DMS153 treated with DMSO at 0.1 percent for 48 hours (cell line): ENCODE data around the gene HOXB6.
A peak's percentile ranks its signal among the peaks of the same experiment; 100 is the strongest.

ENCODE experiments used
- DNase-seq: peaks from one replicate; lab custom pipeline; 2025; ENCODE audit not compliant: unreplicated experiment; lab: John Stamatoyannopoulos, UW

Gene HOXB6

DNA sequence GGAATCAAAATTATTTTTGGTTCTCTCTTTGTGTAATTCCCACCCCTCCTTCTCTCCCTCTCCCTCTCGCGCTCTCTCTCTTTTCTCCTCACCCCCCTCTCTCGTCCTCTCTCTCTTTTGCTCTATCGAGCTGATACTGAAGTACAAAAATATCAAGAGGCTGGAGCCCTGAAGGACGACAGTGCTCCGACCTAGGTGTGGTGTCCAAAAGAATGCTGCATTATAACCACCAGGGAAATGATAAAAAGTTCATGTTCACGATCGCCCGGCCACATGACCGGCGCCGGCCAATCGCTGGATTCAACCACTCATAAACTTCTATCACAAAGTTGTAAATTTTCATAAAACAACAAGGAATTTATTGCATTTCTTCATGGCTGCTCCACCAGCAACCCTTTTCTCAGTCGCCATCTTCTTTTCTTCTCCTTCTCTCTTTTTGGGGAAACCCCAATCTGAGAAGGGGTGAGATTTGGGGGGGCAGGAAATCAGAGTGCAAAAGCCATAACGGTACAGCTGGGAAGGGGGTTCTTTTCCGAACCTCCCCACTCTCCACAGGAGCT, at the start of gene HOXB6:
Gene HOXB6 (minus strand): TSS at position 217 of the 560 bp plus-strand sequence. CDS start 6,836 bp downstream, outside the sequence.
- DNase-seq = no peak

DNA sequence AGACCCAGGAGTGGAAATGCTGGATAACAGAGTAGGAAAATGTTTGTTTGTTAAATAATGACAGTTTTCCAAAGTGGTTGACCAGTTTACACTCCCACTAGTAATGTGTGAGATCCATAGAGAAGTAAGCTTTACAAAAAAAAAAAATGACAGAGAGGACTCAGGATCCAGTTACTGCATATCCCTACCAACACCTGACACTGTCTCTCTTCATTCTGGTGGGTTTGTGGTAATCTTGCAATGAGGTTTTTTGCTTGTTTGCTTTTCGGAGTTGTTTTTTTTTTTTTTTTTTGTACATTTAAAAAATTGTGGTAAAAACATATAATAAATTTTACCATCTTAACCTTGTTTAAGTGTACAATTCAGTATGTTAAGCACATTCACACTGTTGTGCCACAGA, 45.0 kb upstream of the HOXB6 start:
- no peak for DNase-seq

DNA sequence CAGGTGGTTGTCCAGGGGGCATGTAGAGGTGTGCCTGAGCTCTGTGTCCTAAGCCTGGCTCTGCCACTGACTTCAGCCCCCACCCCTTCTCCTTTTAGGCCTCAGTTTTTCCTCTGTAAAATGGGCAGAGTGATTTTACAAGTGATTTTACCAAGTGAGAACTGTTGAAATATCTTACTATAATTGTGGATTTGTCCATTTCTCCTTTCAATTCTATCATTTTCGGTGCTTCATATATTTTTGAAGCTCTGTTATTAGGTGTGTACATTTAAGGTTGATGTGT, 43.1 kb upstream of the HOXB6 start:
- DNase-seq = no peak

DNA sequence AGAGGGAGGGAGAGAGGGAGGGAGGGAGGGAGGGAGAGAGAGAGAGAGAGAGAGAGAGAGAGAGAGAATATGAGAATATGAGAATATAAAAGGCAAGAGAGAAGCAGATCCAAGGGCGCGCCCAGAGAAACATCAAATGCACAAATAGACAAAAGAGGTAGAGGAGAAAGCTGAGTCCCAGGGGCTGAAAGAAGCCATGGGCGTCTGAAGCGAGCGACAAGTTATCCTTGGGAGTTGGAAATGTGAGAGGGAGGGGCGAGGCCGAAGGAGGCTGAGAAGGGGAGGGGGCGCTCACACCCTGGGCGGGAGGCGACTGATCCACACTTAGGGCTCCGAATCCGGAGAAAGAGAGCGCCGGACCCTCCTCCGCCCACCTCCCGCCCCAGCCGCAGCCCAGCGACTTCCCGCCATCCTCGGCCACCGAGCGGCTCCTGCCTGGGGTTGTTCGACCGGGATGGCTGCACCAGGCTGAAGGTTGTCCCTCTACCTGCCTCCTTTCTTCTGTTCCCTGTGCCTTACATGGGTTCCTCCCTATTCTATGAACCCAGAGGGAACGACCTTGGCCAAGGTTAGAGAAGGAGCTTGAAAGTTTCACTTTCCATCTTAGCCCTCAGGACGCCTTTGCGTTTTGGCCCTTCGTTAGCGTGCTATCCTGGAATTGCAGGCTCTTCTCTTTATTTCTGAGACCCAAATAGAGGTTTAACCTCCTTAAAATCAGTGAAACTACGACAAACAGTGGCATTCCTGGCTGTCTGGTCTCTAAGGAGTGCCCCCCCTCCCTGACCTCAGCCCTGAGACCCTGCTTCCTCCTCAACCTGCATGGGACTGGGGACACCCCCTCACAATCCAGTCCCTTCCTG, 42.5 kb upstream of the HOXB6 start:
- DNase-seq = peak; percentile 15

DNA sequence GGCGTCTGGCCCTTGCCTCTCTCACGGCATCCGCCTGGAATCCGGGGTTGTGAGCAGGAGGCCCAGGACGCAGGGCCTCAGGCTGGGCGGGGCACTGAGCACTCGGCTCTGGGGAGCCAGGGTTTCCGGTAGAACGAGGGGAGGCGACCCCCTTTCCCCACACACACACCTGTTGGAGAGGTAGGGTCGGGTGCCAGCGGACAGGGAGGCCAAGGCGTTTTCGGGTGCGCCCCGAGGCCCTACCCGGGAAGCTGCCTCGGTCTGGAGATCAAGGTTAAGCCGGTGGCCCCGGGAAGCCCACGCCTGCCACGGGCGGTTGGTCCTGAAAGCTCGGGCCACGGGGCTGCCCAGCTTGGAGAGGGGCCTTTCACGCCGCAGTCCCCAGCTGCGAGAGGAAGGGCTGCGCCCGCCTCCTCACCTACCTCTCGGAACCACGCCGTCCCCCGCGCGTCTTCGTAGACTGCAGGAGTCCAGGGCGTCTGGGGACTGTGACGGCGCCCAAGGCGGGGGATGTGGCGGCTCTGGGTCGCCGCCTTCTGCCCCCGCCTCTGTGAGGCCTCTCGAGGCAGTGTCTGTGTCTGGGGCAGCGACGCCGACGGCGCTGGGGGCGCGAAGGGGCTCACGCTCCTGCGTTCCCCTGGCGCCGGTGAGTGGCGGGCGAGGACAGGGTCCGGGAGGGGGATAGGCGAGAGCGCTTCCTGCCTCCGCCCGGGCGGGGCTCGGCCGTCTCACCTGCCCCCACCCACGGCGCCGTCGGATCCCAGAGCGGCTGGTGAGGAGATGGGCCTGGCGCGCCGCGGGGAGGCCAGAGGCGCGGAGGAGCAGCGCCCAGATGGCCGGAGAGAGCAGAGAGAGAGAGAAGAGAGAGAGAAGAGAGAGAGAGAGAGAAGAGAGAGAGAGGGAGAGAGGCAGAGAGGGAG, 41.7 kb upstream of the HOXB6 start:
- peak; percentile 35 for DNase-seq

DNA sequence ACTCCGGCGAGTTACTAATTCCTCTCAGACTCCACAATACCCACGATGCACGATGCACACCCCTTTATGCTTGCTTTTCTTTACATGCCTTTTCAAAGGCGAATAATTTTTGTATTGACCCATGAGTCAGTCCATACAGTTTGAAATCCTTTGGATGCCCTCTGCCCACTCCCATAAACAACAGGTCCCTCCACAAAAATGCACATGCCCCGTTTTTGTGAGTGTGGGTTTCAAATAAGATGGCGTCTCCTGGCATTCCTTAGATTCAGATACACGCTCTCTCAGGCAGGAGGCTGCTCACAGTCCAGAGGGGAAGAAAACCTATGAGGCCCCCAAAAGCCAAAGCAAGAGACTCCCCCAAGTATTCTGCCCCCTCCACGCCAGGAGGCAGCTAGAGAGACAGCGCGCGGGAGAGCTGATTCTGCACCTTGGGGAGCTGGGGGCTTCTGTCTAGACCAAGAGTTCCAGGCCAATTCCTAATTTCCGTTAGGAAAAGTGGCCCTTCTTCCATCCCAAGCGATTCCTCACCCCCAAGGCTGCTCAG, 40.9 kb upstream of the HOXB6 start:
- DNase-seq = no peak

DNA sequence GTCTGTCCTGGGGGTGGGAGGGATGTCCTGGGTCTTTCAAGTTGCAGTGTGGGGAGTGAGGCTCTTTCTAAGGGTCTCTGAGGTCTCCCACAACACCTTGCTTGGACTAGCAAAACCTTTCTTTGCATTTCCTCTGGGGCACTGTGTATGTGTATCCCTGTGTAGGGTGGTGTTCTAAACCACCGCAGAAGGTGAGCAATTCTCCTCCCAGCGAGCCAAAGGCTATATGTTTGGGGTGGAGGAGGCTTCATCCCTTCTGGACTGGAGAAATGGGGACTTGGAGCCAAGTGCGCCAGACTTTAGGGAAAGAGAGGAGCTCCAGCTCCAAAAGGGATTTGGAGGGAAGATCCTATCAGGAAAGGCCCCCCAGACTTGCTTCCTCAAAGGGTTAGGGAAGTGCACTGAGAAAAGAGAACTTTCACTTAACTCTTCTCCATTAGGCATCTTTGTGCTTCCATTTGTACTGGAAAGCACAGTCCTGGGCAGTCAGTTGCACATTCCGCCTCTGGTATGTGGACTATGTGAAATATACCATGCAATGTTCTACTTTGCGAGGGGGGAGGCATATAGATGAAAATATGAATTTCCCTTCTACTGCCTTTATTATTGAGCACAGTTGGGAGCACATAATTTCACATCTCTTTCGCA, 40.2 kb upstream of the HOXB6 start:
- DNase-seq = no peak

DNA sequence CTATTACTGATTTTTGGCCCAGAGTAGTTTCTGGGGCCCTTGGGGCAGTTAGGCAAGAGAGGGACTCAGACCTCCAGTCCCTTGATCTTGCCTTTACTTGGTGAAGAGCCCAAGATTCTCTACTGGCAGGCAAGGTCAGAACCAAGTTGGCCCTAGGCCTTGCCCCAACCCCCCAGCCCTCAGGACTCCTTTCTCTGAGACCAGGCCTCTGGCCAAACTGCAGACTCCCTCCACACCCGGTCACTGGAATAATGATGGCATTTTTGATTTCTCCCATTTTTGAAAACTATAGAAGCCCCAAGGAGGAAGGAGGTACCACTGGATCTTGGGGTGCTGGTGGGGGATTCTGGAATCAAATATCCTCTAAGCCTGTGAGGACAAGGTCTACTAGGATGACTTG, 39.4 kb upstream of the HOXB6 start:
- no peak for DNase-seq

DNA sequence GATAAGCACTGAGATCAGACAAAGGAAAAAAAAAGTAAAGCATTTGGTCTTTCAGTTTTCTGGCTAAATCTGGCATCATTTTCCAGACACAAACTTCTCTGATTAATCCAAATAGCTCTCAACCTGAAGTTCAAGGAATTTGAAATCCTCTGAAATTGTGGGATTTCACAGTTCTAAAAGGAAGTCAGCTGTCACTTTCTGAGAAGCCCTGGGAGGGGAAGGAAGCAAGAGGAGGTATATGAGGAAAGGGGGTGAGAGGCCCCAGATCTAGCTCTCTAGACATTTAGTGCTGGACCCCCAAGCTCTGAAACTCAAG, 38.9 kb upstream of the HOXB6 start:
- no peak for DNase-seq

DNA sequence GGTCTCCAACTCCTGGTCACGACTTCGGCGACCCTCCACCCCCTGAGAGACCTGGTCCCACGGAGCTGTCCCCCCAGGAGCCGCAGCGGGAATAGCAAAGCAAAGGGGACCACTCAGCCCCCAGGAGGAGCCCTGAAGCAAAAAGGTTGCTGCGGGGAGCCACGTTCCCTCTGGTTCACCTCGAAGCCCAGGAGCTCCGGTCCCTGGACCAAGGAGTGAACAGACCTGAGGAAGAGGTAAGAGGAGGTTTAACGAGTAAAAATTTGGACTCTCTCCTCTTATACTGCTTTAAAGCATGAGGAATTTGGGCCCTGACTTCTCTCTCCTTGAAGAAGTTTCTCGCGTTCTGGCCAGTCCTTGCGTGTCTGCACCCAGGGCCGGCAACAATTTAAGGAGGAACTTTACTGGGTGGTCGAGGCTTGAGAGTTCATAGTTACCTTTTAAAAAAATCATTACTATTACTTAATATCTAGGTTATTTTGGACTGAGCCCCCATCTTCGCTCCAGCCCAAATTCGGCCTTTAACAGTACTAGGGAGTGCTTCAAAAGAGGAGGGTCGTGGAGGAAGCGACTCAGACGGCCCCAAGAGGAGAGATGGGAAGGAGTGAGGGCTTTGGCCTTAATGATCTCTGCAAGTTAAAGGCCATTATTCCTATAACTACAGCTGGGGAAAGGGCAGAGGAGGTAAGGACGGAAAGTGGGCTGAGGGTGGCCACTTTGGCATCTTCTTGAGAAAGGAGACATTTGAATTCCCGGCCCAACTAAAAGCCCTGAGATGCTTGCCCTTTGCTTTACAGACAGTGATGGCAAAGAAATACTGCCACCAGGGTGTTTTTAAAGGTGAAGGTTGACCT, 38.3 kb upstream of the HOXB6 start:
- no peak for DNase-seq

DNA sequence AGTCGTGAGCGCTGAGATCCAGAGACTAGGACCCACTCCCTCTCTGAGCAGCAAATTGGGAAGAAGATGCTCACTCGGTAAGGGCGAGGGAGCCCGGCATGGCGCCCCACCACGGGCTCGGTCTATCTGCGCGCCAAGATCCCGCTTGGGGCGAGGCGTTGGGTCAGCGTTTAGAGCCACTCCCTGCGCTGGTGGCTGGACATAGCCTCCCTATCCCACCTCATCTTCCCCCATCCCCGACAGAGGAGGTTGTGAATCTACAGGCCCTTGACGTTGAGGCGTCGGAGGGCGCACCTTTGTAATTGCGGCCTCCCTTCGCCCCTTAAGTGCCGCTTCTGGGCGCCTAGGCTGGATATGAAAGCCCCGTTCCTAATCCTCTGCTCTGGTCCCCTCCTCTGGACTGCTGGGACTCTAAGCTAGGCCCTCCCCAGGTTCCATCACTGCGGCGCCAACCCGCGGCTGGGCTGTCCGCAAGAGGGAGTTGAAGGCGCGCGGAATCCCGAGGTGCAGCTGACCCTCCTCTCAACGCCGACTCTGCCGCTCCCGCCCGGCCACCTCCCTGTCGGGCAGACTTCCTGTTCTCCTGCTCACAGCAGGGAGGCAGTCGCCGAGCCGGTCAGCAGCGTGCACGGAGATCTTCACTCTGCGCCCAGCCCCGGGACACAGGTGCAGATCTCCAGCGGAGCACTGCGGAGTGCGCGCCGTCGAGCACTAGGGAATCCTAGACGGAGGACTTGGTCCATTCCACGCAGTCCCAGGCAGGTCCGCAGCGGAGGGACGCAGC, 37.5 kb upstream of the HOXB6 start:
- peak; percentile 67 for DNase-seq

DNA sequence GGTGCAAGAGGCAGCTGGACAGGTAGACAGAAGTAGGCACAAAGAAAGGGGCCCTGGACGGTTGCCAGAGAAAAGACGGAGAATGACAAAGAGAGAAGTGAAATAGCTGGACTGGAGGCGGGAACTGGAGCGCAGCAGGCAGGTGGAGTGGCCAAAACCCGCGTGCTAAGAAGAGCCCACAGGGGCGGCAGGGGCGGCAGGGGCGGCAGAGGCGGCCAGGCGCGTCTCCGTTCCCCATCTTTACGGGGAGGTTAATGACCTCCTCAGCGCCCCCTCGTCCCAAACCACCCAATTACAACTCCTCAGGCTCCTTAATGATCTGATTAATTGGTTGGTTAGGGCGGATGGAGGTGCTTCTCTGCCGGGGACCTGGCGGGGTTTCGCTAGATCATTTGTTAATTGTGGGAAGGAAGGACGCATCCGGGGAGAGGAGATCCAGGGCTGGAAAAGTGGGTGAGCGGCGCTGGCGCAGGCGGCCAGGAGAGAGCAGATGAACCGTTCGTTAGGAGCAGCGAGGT, 36.8 kb upstream of the HOXB6 start:
- no peak for DNase-seq

DNA sequence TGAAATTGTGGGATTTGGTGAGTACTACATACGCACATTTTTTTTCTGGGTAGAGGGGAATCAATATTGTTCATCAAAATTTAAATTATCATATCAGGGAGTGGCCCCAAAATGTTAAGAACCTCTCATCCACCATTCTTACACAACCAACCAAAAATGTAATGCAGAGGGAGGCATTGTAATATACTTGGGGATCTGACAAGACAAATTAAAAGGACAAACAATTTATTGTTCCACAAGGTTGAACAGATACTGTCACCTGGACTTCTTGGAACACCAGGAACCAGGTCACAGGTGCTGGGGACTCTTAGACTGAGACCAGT, 36.0 kb upstream of the HOXB6 start:
- DNase-seq = no peak

DNA sequence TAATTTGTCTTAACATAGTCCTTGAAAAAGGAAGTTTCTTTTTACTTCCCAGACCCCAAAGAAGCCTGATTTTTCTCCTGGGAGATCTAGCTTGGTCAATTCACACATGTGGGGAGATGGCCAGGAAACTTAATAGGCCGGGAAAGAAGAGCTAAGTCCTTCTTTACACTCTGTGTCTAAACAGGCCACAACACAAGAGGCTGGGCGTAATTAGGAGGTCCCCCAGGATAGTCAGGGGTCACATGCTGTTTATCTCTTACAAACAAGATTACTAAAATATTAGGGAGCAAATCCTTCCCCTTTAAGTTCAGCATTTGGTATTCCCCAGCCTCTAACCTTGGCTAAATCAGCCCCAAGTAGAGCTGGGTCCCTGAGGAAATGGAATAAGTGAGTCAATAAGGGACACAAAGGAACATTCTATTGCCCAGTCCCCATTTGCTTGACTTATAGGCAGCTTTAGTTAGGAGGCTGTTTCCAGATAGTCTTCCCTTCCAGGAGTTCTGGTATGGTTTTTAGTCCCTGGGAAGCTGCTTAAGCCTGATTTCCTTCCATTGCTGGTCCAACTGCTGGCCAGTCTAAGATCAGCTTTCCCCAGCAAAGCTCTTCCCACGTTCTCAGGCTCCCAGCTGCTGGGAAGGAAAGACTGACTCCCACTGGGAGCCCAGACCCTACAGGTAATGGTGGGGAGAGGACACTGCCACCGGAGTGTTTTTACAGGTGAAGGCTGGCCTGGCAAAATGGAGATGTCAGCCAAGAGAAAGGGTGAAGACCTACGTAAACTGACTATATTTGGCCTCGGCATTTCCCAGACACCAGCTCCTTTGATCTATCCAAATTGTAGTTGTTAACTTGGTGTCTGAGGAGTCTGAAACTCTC, 35.4 kb upstream of the HOXB6 start:
- no peak for DNase-seq

DNA sequence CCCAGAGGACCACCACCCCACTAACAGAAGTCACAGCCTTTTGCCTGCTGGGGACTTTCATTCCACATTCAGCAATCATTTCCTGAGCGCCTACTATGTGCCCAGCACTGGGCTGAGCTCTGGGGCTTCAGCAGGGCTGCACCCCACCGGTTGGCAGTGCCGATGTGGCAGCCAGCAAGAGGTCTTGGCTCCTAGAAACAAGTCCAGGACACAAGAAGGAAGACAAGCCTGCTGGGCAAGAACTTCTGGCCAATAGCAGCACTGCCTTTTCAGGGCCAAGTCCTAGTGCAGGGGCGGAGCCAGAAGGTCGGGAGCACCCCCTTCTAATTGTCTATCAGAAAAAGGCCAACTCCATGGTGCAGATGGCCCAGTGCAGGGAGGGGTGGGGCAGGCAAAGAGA, 34.4 kb upstream of the HOXB6 start:
- no peak for DNase-seq

DNA sequence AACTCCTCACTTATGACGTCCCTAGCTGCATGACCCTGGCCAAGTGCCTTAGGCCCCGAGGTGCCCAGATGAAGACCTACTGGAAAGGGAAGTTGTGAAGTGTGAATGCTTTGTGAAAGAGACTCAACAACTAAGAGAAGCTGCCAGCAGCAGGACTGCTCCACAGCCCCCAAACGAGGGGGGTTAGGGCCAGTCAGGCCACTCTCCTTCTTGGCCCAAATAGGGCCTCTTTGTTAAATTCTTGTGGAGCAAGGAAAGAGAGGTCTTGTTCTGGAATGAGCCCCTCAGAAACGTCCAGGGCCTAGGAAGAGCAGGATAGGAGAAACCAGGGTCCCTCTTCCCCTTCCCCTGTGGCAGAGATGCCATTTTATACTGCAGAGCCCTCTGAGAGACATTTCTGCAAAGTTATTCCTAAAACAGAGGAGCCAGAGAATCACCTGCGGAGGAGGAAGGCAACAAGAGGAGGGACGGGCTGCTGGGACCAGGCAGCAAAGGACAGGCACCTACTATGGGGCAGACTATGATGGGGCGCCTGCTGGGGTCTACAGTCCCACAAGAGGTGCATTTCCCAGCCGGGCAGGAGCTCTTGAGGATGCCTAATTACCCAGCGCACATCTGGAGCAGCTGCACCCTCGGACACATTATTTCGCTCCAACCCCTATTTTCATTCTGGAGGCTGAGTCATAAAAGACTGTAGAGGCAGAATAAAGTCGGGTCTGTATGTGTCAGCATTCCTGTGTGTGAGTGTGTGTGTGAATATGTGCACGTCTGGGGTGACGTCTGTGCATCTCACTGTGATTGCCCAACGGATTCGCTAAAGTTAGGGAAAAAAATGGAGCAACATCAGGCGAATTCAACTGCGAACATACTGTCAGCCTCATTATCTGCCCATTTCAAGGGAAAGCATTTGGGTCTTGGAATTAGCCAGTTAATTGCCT, 32.8 kb upstream of the HOXB6 start:
- DNase-seq = no peak

DNA sequence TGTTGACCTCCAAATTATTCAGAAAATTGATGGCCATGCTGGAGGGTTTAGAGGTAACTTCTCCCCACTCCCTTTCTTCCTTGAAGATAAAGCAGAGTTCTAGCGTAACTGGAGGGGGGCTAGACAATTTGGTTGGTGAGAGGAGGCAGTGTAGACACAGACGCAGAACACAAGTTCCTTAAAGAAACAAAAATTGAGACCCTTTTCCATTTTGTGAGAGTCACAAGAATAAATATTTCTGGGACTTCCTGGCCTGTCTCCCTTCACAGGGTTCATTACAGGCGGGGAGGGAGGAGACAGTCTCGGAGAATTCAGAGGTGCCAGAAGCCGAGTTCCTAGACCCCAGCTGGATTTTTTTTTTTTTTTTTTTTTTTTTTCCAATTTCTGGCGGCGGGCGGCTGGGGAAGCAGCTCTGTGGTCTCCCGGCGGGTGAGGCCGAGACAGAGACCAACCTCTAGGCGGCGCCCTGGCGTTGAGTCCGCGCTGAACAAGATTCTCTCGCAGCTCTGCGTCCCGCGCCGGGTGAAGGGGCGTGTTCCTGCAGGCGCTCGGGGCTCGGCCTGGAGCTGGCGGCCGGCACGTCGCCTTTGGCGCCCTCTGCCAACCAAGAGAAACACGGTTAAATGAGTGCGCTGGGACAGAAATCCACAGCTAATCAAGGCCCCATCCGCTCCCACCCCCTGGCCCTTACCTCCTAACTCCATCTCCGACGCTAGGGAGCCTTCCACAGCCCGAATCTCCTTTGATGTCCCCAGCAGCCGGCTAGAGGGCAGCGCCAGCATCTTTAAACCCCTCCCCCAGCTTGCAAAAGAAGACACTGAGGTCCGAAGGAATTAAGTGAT, 31.6 kb upstream of the HOXB6 start:
- DNase-seq = no peak
